ENCODE results near the gene APOL3.
"Not testable (repeated sequence)": the region's sequence is repeated elsewhere in the genome, so short reads cannot be mapped to it uniquely, and the experiment has no call there.

The APOL3 gene

DNA sequence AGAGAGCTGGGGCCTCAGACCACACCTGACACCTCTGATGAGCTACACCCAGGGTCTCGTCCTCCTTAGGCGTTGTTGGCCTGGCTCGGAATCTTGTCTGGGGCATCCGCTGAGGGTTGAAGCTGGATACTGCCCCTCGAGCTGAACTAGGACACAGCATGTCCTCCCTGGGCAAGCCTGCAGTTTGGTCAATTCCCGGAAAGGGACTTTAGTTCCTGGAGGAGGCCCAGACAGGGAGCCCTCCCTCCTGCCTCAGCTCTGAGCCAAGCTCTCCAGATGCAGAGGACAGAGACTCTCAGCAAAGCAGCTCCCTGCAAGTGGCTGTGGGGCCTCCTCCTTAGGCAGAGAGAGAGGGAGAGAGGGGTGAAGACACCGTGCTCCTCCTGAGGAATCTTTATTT is 4.9 kb downstream of the APOL3 start:
- ATAC-seq (no peak), DNase-seq (no peak)
- peaks cover 92% of the 10 kb centered on the region for H3K4me1 Mint-ChIP-seq
- peak overlapping the region; percentile 90 to 99 for H3K4me3 Mint-ChIP-seq
- H3K9me3 Mint-ChIP-seq = peaks cover 10 to 11% of the 10 kb centered on the region in 2 donors
- H3K27ac Mint-ChIP-seq = peak overlapping the region; percentile 98 to 99
- no peaks in the 10 kb centered on the region for H3K27me3 Mint-ChIP-seq

DNA sequence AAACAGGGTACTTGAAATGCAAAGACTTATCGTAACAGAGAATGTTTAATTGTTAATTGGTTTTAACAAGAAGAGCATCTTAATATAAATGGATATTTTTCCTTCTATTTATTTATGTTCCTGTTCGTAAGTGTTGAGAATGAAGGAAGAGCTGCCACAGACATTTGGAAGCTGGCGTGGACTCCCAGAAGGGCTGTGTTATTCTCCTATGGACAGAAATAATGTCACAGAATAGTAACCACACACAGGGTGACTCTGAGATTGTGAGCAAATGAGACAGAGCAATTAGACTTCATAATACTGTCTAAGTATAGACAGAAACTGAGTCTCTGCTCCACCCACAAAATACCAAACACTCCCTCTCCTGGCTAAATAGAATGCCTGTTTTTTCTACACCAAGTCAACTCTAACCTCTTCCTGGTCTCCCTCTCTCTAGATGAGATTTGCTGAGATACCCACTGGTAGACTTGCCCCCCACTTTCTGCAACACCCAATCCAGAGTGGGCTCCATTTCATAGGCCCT is 6.1 kb downstream of the APOL3 start:
- Mint-ChIP-seq H3K4me1 (peaks cover 90% of the 10 kb centered on the region), H3K27me3 (no peaks in the 10 kb centered on the region), H3K27ac (peak overlapping the region; percentile 69 to 81), H3K9me3 (peaks cover 10 to 11% of the 10 kb centered on the region in 2 donors), H3K4me3 (peak overlapping the region; percentile 37 to 62)
- no peak for DNase-seq
- ATAC-seq = no peak

DNA sequence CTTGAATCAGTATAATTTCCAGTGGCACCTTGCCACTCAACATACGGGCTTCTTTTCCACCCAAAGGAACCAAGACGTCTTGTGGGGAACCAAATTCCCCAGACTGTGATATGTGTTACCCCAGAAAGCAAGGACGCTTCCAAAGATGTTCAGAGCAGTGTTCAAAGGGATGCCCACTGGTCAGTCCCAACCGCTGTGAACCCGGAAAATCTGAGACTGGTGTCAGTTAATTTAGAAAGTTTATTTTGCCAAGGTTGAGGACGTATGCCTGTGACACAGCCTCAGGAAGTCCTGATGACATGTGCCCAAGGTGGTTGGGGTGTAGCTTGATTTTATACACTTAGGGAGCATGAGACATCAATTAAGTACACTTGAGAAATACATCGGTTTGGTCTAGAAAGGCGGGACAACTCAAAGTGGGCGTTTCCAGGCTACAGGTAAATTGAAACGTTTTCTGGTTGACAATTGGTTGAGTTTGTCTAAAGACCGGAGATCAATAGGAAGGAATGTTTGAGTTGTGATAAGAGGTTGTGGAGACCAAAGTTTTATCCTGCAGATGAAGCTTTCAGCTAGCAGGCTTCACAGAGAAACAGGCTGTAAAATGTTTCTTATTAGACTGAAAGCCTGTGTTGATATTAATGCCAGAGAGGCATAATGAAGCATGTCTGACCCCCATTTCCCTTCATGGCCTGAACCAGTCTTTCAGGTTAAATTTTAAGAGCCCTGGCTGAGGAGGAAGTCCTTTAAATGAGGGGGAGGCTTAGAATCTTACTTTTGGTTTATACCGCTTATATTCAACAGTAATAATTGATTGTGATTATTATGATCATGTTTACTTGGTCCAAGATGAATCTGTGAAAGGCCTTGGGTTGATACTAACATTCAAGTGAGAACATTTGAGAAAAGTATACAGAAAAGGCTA is 6.8 kb downstream of the APOL3 start:
- DNase-seq (no peak), ATAC-seq (no peak)
- peak overlapping the region in 1 of 2 donors; percentile 70 for H3K27ac Mint-ChIP-seq
- peaks cover 87% of the 10 kb centered on the region for H3K4me1 Mint-ChIP-seq
- H3K27me3 Mint-ChIP-seq = no peaks in the 10 kb centered on the region
- H3K4me3 Mint-ChIP-seq = peak overlapping the region; percentile 50 to 62
- peaks cover 10 to 11% of the 10 kb centered on the region in 2 donors for H3K9me3 Mint-ChIP-seq

DNA sequence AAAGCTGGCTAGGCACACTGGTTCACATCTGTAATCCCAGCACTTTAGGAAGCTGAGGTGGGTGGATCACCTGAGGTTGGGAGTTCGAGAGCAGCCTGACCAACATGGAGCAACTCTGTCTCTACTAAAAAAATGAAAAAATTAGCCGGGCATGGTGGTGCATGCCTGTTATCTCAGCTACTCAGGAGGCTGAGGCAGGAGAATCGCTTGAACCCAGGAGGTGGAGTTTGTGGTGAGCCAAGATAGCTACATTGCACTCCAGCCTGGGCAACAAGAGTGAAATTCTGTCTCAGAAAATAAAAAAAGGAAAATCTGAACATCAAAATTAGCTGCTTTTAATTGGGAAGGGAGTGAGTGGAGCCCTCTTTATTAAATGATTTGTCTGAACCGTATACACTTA is 7.7 kb downstream of the APOL3 start:
- not testable (repeated sequence) for ATAC-seq

DNA sequence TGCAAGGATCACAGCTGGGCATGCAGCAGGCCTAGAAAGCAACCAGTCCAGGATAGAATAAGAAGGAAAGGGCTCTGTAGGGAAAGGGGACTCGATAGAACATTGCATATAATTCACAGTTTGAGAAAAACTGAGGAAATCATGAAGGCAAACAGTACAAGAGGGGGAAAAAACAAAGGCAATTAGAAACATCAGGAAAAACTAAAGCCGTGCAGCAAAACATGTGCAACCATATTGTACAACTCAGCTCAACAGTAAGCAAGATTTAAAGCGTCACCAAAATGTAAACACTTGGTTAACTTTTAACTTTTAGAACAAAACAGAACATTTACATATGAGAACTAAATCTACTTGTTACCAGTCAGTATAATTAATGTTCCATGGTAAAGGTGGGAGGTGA is 8.5 kb downstream of the APOL3 start:
- Mint-ChIP-seq H3K9me3 (peaks cover 10 to 11% of the 10 kb centered on the region in 2 donors), H3K27me3 (no peaks in the 10 kb centered on the region), H3K4me3 (peak overlapping the region in 1 of 2 donors; percentile 35), H3K27ac (no peak overlapping the region), H3K4me1 (peaks cover 78% of the 10 kb centered on the region)
- DNase-seq = no peak
- ATAC-seq = no peak

More for the DNA sequence above, 7.7 kb downstream of the APOL3 start:
- H3K4me1 Mint-ChIP-seq = peaks cover 86% of the 10 kb centered on the region
- H3K27ac Mint-ChIP-seq, H3K27me3 Mint-ChIP-seq, H3K4me3 Mint-ChIP-seq, DNase-seq: not testable (repeated sequence)
- H3K9me3 Mint-ChIP-seq = peaks cover 10 to 11% of the 10 kb centered on the region in 2 donors

DNA sequence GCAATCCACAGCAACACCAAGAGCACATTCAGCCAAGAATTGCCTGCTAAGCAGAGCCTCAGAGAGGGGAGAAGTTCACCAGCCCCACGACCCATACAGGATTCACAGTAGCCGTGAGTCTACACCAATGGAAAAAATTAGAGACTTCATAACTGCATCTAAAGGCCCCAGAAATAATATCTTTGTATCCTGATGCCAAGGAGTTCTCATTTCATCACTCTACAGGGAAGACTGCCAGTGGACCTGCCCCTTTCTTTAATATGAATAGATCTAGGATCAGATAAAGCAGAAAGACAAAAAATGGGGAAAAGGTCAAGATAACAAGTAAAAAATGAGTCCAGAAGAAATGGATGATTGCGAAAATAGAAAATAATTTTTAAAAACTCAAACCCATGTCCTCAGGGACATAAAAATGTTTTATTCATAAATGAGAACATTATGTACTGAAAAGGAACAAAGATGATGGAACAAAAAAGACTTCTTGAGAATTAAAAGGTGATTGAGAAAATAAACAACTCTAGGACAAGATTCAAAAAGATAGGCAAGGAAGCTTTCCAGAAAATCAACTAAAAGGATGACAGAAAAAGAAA is 9.5 kb downstream of the APOL3 start:
- H3K4me3 Mint-ChIP-seq = no peak overlapping the region
- no peaks in the 10 kb centered on the region for H3K27me3 Mint-ChIP-seq
- peaks cover 70% of the 10 kb centered on the region for H3K4me1 Mint-ChIP-seq
- no peak for ATAC-seq
- H3K9me3 Mint-ChIP-seq = peaks cover 10 to 11% of the 10 kb centered on the region in 2 donors
- peak overlapping the region in 1 of 2 donors; percentile 22 for H3K27ac Mint-ChIP-seq
- no peak for DNase-seq

DNA sequence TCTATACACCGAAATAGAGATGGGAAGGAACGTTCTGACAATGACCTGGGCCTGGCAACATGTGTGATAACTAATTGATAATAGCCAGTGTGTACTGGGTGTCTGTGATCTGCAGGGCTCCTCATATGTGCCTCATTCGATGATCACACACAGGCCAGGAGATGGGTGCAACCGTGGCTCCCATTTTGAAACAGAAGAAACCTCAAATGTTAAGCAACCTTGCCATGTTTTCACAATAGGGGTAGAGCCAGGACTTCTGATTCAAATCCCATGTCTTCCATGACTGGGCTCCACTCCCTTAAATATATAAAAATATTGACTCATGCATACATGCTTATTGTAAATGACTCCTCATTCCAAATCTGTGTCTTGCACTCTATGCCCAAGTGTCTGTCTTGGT is 11.1 kb downstream of the APOL3 start:
- Mint-ChIP-seq H3K27me3 (no peaks in the 10 kb centered on the region), H3K27ac (peak overlapping the region in 1 of 2 donors; percentile 23), H3K9me3 (peaks cover 10 to 11% of the 10 kb centered on the region in 2 donors), H3K4me3 (no peak overlapping the region), H3K4me1 (peaks cover 66% of the 10 kb centered on the region)
- DNase-seq (no peak), ATAC-seq (no peak)

DNA sequence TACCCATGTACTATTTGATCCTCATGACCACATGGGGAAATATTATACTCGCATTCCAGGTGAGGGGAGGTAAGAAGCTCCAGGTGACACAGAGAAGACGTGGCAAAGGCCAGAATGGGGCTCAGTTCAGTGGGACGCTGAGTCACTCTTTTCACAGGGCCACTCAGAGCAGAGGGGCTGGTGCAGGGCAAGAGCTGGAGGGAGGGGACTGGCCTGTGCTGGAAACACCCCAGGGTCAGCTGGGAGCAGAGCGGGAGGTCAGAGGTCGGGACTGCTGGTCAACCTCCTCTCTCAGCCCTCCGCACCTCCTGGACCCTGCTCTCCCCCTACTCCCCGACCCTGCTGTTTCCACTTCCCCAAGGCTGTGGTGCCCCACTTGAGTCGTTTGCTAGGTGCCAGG is 12.1 kb downstream of the APOL3 start:
- Mint-ChIP-seq H3K9me3 (peaks cover 10 to 11% of the 10 kb centered on the region in 2 donors), H3K4me1 (peaks cover 56% of the 10 kb centered on the region), H3K27ac (peak overlapping the region in 1 of 2 donors; percentile 81), H3K27me3 (no peaks in the 10 kb centered on the region), H3K4me3 (no peak overlapping the region)
- DNase-seq (no peak), ATAC-seq (no peak)

- Mint-ChIP-seq H3K27me3 (no peaks in the 10 kb centered on the region), H3K4me1 (peaks cover 60% of the 10 kb centered on the region), H3K4me3 (no peak overlapping the region), H3K9me3 (peaks cover 7 to 8% of the 10 kb centered on the region in 2 donors), H3K27ac (no peak overlapping the region)
- ATAC-seq (no peak), DNase-seq (no peak)
These were observed 13.3 kb downstream of the APOL3 start for GRCh38 chr22:36147196-36147791.

- H3K9me3 Mint-ChIP-seq = no peaks in the 10 kb centered on the region
- no peaks in the 10 kb centered on the region for H3K27me3 Mint-ChIP-seq
- peak overlapping the region; percentile 36 to 84 for H3K27ac Mint-ChIP-seq
- no peak overlapping the region for H3K4me3 Mint-ChIP-seq
- ATAC-seq = no peak
- peaks cover 46% of the 10 kb centered on the region for H3K4me1 Mint-ChIP-seq
- DNase-seq = no peak
These were observed 14.7 kb downstream of the APOL3 start for GRCh38 chr22:36145881-36146280.

DNA sequence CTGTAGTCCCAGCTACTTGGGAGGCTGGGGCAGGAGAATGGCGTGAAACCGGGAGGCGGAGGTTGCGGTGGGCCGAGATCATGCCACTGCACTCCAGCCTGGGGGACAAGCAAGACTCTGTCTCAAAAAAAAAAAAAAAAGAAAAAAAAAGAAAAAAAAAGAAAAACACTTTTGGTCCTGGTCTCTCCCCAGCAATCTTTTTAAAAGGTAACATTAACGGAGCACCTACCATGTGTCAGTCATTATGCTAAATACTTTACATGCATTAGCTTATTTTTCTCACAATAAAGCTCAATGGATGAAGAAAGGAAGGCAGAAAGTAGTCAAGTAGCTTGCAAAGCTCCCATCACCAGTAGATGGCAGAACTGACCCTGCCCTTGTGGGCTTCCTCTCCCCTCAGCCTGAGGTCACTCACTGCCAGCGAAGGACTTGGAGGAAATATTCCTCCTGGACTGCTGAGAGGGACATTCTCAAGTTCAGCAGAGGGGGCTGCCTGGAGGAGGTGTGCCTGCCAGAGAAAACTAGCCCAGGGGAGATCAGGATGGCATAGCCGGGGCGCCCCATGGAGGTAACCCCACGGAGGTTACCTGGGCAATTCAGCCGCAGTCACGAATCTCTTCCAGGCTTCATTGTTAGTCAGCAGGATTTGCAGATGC is 15.5 kb downstream of the APOL3 start:
- H3K27me3 Mint-ChIP-seq = no peaks in the 10 kb centered on the region
- H3K9me3 Mint-ChIP-seq = no peaks in the 10 kb centered on the region
- H3K4me3 Mint-ChIP-seq = no peak overlapping the region
- peaks cover 37% of the 10 kb centered on the region for H3K4me1 Mint-ChIP-seq
- DNase-seq (no peak), ATAC-seq (peak; percentile 72)
- H3K27ac Mint-ChIP-seq = peak overlapping the region in 1 of 2 donors; percentile 16

DNA sequence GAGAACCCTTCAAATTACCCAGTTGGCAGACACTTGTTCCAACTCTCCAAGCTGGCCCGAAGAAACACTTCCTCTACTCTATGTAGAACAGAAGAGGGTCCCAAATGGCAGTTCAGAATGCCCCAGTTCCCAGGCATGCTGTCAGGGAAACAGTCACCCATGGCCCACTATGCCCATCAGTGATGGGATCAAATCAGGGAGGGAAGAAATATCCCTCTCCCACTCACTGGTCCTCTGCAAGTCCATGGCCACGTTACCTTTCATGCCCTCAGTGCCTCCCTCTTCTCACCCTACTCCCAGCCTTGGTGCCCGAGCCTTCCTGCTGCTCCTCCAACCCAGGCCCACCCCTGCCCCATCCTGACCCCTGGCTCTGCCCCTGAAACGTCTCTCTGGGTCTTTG is 16.6 kb downstream of the APOL3 start:
- Mint-ChIP-seq H3K4me3 (no peak overlapping the region), H3K9me3 (no peaks in the 10 kb centered on the region), H3K27me3 (no peaks in the 10 kb centered on the region), H3K4me1 (peaks cover 36% of the 10 kb centered on the region), H3K27ac (peak overlapping the region in 1 of 2 donors; percentile 13)
- no peak for ATAC-seq
- no peak for DNase-seq

DNA sequence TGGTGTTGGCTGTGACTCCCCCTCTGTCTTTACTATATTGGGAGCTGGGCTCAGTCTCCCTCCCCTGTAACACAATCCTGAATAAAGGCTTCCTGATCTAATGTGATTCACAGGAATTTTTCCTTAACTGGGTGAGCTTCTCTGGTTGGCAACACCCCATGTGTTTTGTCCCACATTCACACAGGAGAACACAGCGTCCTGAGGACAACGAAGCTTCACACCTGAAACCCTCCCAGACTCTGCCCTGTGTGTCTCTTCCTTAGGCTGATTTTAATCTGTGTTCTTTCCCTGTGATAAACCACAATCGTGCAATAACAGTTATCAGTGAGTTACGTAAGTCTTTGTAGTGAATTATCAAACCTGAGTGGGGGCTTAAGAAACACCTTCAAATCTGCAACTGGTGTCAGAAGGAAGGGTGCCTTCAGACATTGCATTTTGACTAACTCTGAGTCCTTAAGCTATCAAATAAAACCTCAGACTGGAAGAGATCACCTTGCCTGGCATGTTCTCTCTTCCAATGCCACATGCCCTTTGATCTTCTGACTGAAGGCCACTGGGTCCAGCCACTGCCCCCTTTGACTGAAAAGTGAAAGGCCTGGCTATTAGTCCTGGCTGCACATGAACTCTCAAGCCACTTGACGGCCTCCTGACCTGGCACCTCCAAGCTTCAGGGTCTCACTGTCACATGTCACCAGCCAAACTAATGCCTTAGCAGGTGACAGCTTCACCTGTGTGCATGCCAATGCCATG is 17.3 kb downstream of the APOL3 start:
- H3K27ac Mint-ChIP-seq = peak overlapping the region; percentile 31 to 75
- no peaks in the 10 kb centered on the region for H3K9me3 Mint-ChIP-seq
- H3K4me1 Mint-ChIP-seq = peaks cover 31% of the 10 kb centered on the region
- no peak overlapping the region for H3K4me3 Mint-ChIP-seq
- no peak for DNase-seq
- no peak for ATAC-seq
- no peaks in the 10 kb centered on the region for H3K27me3 Mint-ChIP-seq

DNA sequence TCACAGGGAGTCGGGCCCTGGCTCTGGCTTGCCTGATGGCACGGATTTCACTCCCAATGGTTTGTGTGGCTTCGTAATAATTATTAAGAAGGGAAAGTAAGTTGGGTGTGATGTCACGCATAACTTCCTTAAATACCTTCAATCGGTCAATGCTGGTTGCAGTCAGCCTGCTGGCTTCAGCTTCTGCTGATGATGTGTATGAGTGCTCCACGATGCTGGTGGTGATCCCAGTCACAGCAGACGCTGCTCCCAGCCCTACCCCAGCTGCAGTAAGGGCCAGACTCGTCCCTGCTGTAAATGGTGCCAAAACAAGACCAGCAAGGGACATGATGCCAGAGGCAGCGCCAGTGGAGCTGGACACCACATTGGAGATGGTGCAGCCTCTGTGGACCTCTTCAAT is 19.1 kb downstream of the APOL3 start:
- Mint-ChIP-seq H3K27me3 (no peaks in the 10 kb centered on the region), H3K9me3 (no peaks in the 10 kb centered on the region), H3K4me3 (no peak overlapping the region), H3K4me1 (peaks cover 29% of the 10 kb centered on the region), H3K27ac (peak overlapping the region; percentile 66 to 81)
- ATAC-seq (no peak), DNase-seq (no peak)

DNA sequence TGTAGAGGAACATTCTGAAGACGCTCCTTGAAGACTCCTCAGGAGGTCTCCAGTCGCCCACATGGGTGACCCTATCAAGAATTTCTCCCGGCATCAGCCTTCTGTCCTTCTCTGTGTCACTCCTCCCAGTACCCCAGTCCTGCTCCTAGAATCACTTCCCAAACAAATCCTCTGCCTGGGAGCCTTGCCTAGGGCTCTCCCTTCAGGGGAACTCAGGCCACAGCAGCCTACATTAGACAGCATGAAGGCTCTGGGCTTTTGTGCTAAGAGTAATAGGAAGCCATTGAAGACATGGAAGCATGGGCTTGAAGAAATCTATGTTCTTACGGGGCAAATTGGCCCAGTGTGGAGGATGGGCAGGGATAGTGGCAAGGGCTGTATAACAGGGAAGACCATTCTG is 21.8 kb downstream of the APOL3 start:
- H3K27me3 Mint-ChIP-seq, H3K27ac Mint-ChIP-seq, ATAC-seq, H3K9me3 Mint-ChIP-seq, H3K4me3 Mint-ChIP-seq, DNase-seq: not testable (repeated sequence)
- peaks cover 24% of the 10 kb centered on the region for H3K4me1 Mint-ChIP-seq
